ENCODE results near the gene CLN3. TPM values are rescaled to one million over a fixed set of nuclear protein-coding genes. Genes with fewer than 3 reads are reported as not detected.
A peak's percentile ranks its signal among the peaks of the same experiment; 100 is the strongest.

The CLN3 gene
- polyA plus RNA-seq, 2 of the 4 experiments (the other 2 are of a cell fraction), result 17.4 to 21.5 TPM

- CTCF ChIA-PET, result interaction anchor here (1.0 kb wide), 1 partner anchor 10 kb away, joined by 3 read pairs; no protein-coding TSS in a partner anchor
- 74% methylated on average over 11 of the region's 12 CpGs for WGBS (ENCODE audit: missing lambda C conversion rate)
Observed at GRCh38 chr16:28494121-28494851, 2.4 kb upstream of the CLN3 start, which contains the start of gene APOBR. TSS of gene APOBR (plus strand) at chr16:28494643. CDS start at chr16:28494682, 39 bp downstream.

GRCh38 chr16:28492511-28492910 lies 637 bp upstream of the CLN3 start:
- Histone ChIP-seq H3K4me1 (peaks cover 6% of the 10 kb centered on the region; the same call in 1 of the 3 replicates), H3K9me3 (no peaks in the 10 kb centered on the region), H3K4me2 (peak overlapping the region; percentile 86), H3K27ac (peak overlapping the region; percentile 94 to 98), H3K4me3 (peak overlapping the region; percentile 68; the same call in 2 of the 3 replicates)
- 55% methylated on average over 4 of the region's 4 CpGs for WGBS (ENCODE audit: missing lambda C conversion rate)
- CTCF ChIA-PET, result interaction anchor here (0.6 to 2.1 kb wide), 3 partner anchors 35 to 171 kb away, joined by 3 to 8 read pairs (median 5); no protein-coding TSS in a partner anchor
- DNase-seq (ENCODE audit: low read depth in 1 of 2, low spot score in 1 of 2) (no peak), ATAC-seq (no peak), FAIRE-seq (no peak)
- TF ChIP-seq ESRRA (IDR thresholded peaks at IDR 0.05; ENCODE audit: borderline replicate concordance, low read length), result no peak
- TF ChIP-seq ZFP36 (IDR thresholded peaks at IDR 0.05; ENCODE audit: borderline replicate concordance, partially characterized antibody), result no peak
- TF ChIP-seq GATA3 (IDR thresholded peaks at IDR 0.05; ENCODE audit: borderline replicate concordance), result no peak
- TF ChIP-seq HDAC2 (IDR thresholded peaks at IDR 0.05), result no peak
- no peak for TF ChIP-seq MYC (IDR thresholded peaks at IDR 0.05; ENCODE audit: borderline replicate concordance, low read length)
- TF ChIP-seq E2F6 (IDR thresholded peaks at IDR 0.05; ENCODE audit: borderline replicate concordance, low read depth), result no peak
- TF ChIP-seq JUNB (IDR thresholded peaks at IDR 0.05), result no peak
- no peak for TF ChIP-seq HMGXB4 (CRISPR knock-in tag; IDR thresholded peaks at IDR 0.05; ENCODE audit: borderline replicate concordance)
- no peak for TF ChIP-seq HOXB13 (CRISPR knock-in tag; IDR thresholded peaks at IDR 0.05; ENCODE audit: low read depth)
- TF ChIP-seq BCL3 (IDR thresholded peaks at IDR 0.05), result no peak
- POLR2A ChIA-PET, result interaction anchor here (0.7 kb wide), 1 partner anchor 311 kb away, joined by 4 read pairs; no protein-coding TSS in a partner anchor

More at GRCh38 chr16:28494121-28494851, 2.4 kb upstream of the CLN3 start, which contains the start of gene APOBR:
- Histone ChIP-seq H3K4me2 (no peak within 1 kb of the TSS), H3K4me1 (peaks cover 6% of the 10 kb centered on the region; the same call in 1 of the 3 replicates), H3K4me3 (no peak within 1 kb of the TSS), H3K27ac (0 out of 6 replicates have a peak within 1 kb of the TSS, but pooled peaks of 1 of the 2 experiments have one; percentile 22), H3K9me3 (no peaks in the 10 kb centered on the region)
- DNase-seq (ENCODE audit: low read depth in 1 of 2, low spot score in 1 of 2), result no peak
- no peak for FAIRE-seq
- TF ChIP-seq KDM5A (IDR thresholded peaks at IDR 0.05), result no peak
- no peak for TF ChIP-seq RNF2 (IDR thresholded peaks at IDR 0.05; ENCODE audit: borderline replicate concordance, low read depth)
- TF ChIP-seq POLR2AphosphoS2 (conservative IDR thresholded peaks at IDR 0.05; ENCODE audit: low read length), result no peak
- POLR2A ChIA-PET, result interaction anchor here (0.7 kb wide), 1 partner anchor 9 kb away, joined by 3 read pairs; no protein-coding TSS in a partner anchor
- ATAC-seq, result no peak

GRCh38 chr16:28491230-28491969 lies 474 bp downstream of the CLN3 start:
- FAIRE-seq, result no peak
- peak overlapping the region; percentile 68 for H3K4me3 ChIP-seq
- H3K4me2 ChIP-seq, result peak overlapping the region; percentile 86
- peaks cover 6% of the 10 kb centered on the region; the same call in 1 of the 3 replicates for H3K4me1 ChIP-seq
- no peaks in the 10 kb centered on the region for H3K9me3 ChIP-seq
- ATAC-seq, result peak; percentile 69 to 70
- H3K27ac ChIP-seq, result peak overlapping the region; percentile 94 to 98
- DNase-seq (ENCODE audit: low read depth in 1 of 2, low spot score in 1 of 2), result peak in 1 of 2 experiments; percentile 43
- under 1% methylated on average over 26 of the region's 42 CpGs for WGBS (ENCODE audit: missing lambda C conversion rate)
- TF ChIP-seq PBX3 (IDR thresholded peaks at IDR 0.05) (no peak), SMC3 (IDR thresholded peaks at IDR 0.05) (peak; percentile 18; the same call in 2 of the 3 replicates), ATOH8 (CRISPR knock-in tag; IDR thresholded peaks at IDR 0.05; ENCODE audit: low read depth) (no peak), RAD21 (conservative IDR thresholded peaks at IDR 0.05 in 1 of 2, IDR thresholded peaks at IDR 0.05 in 1 of 2) (peak in 1 of 2 experiments; percentile 33; a peak in 4 of 5 replicates), PHF8 (IDR thresholded peaks at IDR 0.05; ENCODE audit: borderline replicate concordance, low read depth) (peak; percentile 29; the same call in 1 of the 2 replicates), RNF2 (IDR thresholded peaks at IDR 0.05; ENCODE audit: borderline replicate concordance, low read depth) (no peak)
- ChIA-PET CTCF (interaction anchor here (1.2 to 2.1 kb wide), 4 partner anchors 9 to 170 kb away, joined by 3 to 8 read pairs (median 4); no protein-coding TSS in a partner anchor), POLR2A (interaction anchor here (0.6 to 0.7 kb wide), 4 partner anchors 19 to 310 kb away, joined by 3 to 4 read pairs (median 3); no protein-coding TSS in a partner anchor)
